IMR-90 (cell line): ENCODE measurements around the gene COX8A. TPM values are rescaled to one million over a fixed set of nuclear protein-coding genes. Genes with fewer than 3 reads are reported as not detected.

ENCODE experiments used
- BHLHE40 ChIP-seq: fragments of 150-350 bp; IDR thresholded peaks from 2 replicates; pipeline ENCODE4 v1.6.1; 2016; ENCODE audit warnings: mild to moderate bottlenecking, low read depth, low read length
- NFE2L2 ChIP-seq: fragments of 150-350 bp; IDR thresholded peaks from 2 replicates; pipeline ENCODE4 v1.6.1; 2016; ENCODE audit warnings: low read depth, mild to moderate bottlenecking, low read length
- POLR2A ChIP-seq: IDR thresholded peaks from 2 replicates; pipeline ENCODE4 v1.6.1; 2012; ENCODE audit warnings: mild to moderate bottlenecking, low read depth, low read length
- RAD21 ChIP-seq: IDR thresholded peaks from 2 replicates; pipeline ENCODE4 v1.6.1; 2012; ENCODE audit warnings: low read length, improper control_type of control experiment
- RFX5 ChIP-seq: IDR thresholded peaks from 2 replicates; pipeline ENCODE4 v1.8.0; 2012; ENCODE audit warnings: low read depth, mild to moderate bottlenecking, low read length, moderate library complexity
- USF2 ChIP-seq: fragments of 150-350 bp; IDR thresholded peaks from 2 replicates; pipeline ENCODE4 v1.6.1; 2017; ENCODE audit warnings: mild to moderate bottlenecking, antibody characterized with exemption, low read length, low read depth
- polyA plus RNA-seq, 3 experiments: library from polyadenylated mRNA; depleted of rRNA; stranded (reverse); fragments of >200 nt; gene quantifications; 2 replicates each; pipeline ENCODE4 v1.2.3, GENCODE V29; 2012; ENCODE audit warnings: low replicate concordance in 1 of 3
- total RNA-seq: library from RNA; depleted of rRNA; stranded (reverse); fragments of >200 nt; gene quantifications from 2 replicates; pipeline ENCODE4 v1.2.3, GENCODE V29; 2012

Gene COX8A
- total and polyA plus RNA-seq, 2 of the 4 experiments (the other 2 are of a cell fraction), result 250 to 598 TPM

GRCh38 chr11:64000740-64001483 is 26.5 kb downstream of the COX8A start (continued):
- TF ChIP-seq RAD21, result no peak
- no peak for TF ChIP-seq USF2
- TF ChIP-seq RFX5, result no peak
- TF ChIP-seq POLR2A, result no peak
- no peak for TF ChIP-seq BHLHE40
- no peak for TF ChIP-seq NFE2L2
